OCI-LY3 (cell line): Measurements from ENCODE around the gene AMMECR1.

ENCODE experiments used
- CTCF ChIP-seq: fragments of 200-600, 300-600 bp; sonication (generic); IDR thresholded peaks from 2 replicates; pipeline ENCODE4 v1.5.1; 2014; ENCODE audit warnings: antibody characterized with exemption, low read length, low read depth
- EZH2phosphoT487 ChIP-seq: fragments of 200-600 bp; shearing (Covaris generic); IDR thresholded peaks from 2 replicates; pipeline ENCODE4 v1.6.1; 2018; ENCODE audit warnings: antibody characterized with exemption, mixed run types, low read depth

GRCh38 chrX:110145311-110145710, 172.6 kb downstream of the AMMECR1 start:
- no peak for TF ChIP-seq CTCF
- no peak for TF ChIP-seq EZH2phosphoT487
